Gastrocnemius medialis (tissue), 4 donors: Measurements from ENCODE around the gene STK4. TPM values are rescaled to one million over a fixed set of nuclear protein-coding genes. Genes with fewer than 3 reads are reported as not detected.

ENCODE experiments used
- ATAC-seq, 2 donors: fragments of 150-250 bp; one replicate each; pipeline ENCODE4 v1.9.1; 2016
- DNase-seq, 2 donors: peaks; one replicate each; pipeline ENCODE4 v3.0.0-alpha.2; 2019
- H3K27ac ChIP-seq, 4 donors: fragments of 200-600 bp; sonication (generic); 1 replicate in 1 of 4; 2 replicates in 3 of 4; pipeline ENCODE4 v1.5.1; 2016 to 2018; ENCODE audit warnings: mild to moderate bottlenecking in 2 of 4, moderate library complexity in 1 of 4
- H3K27me3 ChIP-seq, 3 donors: fragments of 200-600 bp; sonication (generic) in 2 of 3; 1 replicate in 1 of 3; 2 replicates in 2 of 3; pipeline versions ENCODE4 v1.5.1 to v1.6.0; 2016 to 2019; ENCODE audit warnings: mild to moderate bottlenecking in 1 of 3, moderate library complexity in 1 of 3
- H3K36me3 ChIP-seq, 2 donors: fragments of 200-600 bp; sonication (generic) in 1 of 2; one replicate each; pipeline ENCODE4 v1.5.1; 2017 to 2018
- H3K4me1 ChIP-seq, 2 donors: fragments of 200-600 bp; sonication (generic) in 1 of 2; one replicate each; pipeline ENCODE4 v1.5.1; 2016 to 2017; ENCODE audit warnings: mild to moderate bottlenecking in 2 of 2
- H3K4me3 ChIP-seq, 4 donors: fragments of 200-600 bp; sonication (generic) in 3 of 4; 1 replicate in 1 of 4; 2 replicates in 3 of 4; pipeline ENCODE4 v1.5.1; 2016 to 2019; ENCODE audit warnings: mild to moderate bottlenecking in 2 of 4
- H3K9me3 ChIP-seq, 3 donors: fragments of 200-600 bp; sonication (generic) in 2 of 3; 1 replicate in 1 of 3; 2 replicates in 2 of 3; pipeline ENCODE4 v1.5.1; 2016 to 2019
- CTCF ChIP-seq, 5 experiments: fragments of 450-650 bp in 3 of 5; fragments of 200-600 bp in 2 of 5; sonication (generic) in 2 of 5; IDR thresholded peaks in 4 of 5; conservative IDR thresholded peaks in 1 of 5; 1 replicate in 4 of 5; 2 replicates in 1 of 5; pipeline ENCODE4 v1.5.1; 2016 to 2019; ENCODE audit warnings: antibody characterized with exemption in 5 of 5, mild to moderate bottlenecking in 3 of 5, moderate library complexity in 3 of 5
- POLR2A ChIP-seq, 2 donors: fragments of 450-650 bp; IDR thresholded peaks; one replicate each; pipeline ENCODE4 v1.6.1; 2017; ENCODE audit warnings: antibody characterized with exemption in 2 of 2, mild to moderate bottlenecking in 2 of 2, moderate library complexity in 2 of 2
- in situ Hi-C, 4 donors: fragments of 200-750 bp; cut with MboI; loops; one replicate each; pipeline versions ENCODE4 v1.15.0 to v1.8.0; 2017; ENCODE audit warnings: low sequenced_read_pairs in 4 of 4
- intact Hi-C: fragments of 100-400 bp; cut with DNase I; formaldehyde crosslinking; loops from one replicate; pipeline ENCODE4 v1.15.1; 2023; ENCODE audit warnings: low total_unique reads
- total RNA-seq, 4 donors: library from RNA; depleted of rRNA; stranded (reverse); fragments of >200 nt; gene quantifications; one replicate each; pipeline versions ENCODE4 v1.1.0 to v1.2.3, GENCODE V29; 2016

The STK4 gene
- total RNA-seq, 4 donors from 2014 or later = 4.5 to 6.4 (median 5.5) TPM

GRCh38 chr20:45056473-45057173, 90.3 kb downstream of the STK4 start:
- Histone ChIP-seq H3K4me3 (no peak overlapping the region), H3K36me3 (no peaks in the 10 kb centered on the region), H3K4me1 (peaks cover 0 to 2% of the 10 kb centered on the region in 2 donors), H3K9me3 (no peaks in the 10 kb centered on the region), H3K27me3 (no peaks in the 10 kb centered on the region), H3K27ac (no peak overlapping the region)
- TF ChIP-seq CTCF (IDR thresholded peaks at IDR 0.05 in 4 of 5, conservative IDR thresholded peaks at IDR 0.05 in 1 of 5) (no peak), POLR2A (IDR thresholded peaks at IDR 0.05) (no peak)
- intact Hi-C loops = no loop called here
- DNase-seq (no peak), ATAC-seq (no peak)
- in situ Hi-C loops = loop anchor here in 1 of 4 donors (25.0 kb wide), 1 partner anchor 94 kb away; the partner anchor contains the start of genes STK4 and TOMM34

- Histone ChIP-seq H3K4me3 (no peak overlapping the region), H3K36me3 (no peaks in the 10 kb centered on the region), H3K27ac (no peak overlapping the region), H3K27me3 (no peaks in the 10 kb centered on the region), H3K4me1 (no peaks in the 10 kb centered on the region), H3K9me3 (no peaks in the 10 kb centered on the region)
- intact Hi-C loops (no loop called here), in situ Hi-C loops (loop anchor here in 1 of 4 donors (25.0 kb wide), 1 partner anchor 96 kb away; the partner anchor contains the start of genes STK4 and TOMM34)
- no peak for TF ChIP-seq POLR2A (IDR thresholded peaks at IDR 0.05)
- no peak for TF ChIP-seq CTCF (IDR thresholded peaks at IDR 0.05 in 4 of 5, conservative IDR thresholded peaks at IDR 0.05 in 1 of 5)
- no peak for DNase-seq
- no peak for ATAC-seq
Measured at GRCh38 chr20:45058168-45058850, 92.0 kb downstream of the STK4 start.

- Histone ChIP-seq H3K27me3 (no peaks in the 10 kb centered on the region), H3K4me1 (no peaks in the 10 kb centered on the region), H3K4me3 (no peak overlapping the region), H3K36me3 (no peaks in the 10 kb centered on the region), H3K9me3 (no peaks in the 10 kb centered on the region), H3K27ac (no peak overlapping the region)
- in situ Hi-C loops (loop anchor here in 1 of 4 donors (25.0 kb wide), 1 partner anchor 97 kb away; the partner anchor contains the start of genes STK4 and TOMM34), intact Hi-C loops (no loop called here)
- TF ChIP-seq POLR2A (IDR thresholded peaks at IDR 0.05) = no peak
- no peak for TF ChIP-seq CTCF (IDR thresholded peaks at IDR 0.05 in 4 of 5, conservative IDR thresholded peaks at IDR 0.05 in 1 of 5)
- ATAC-seq (no peak), DNase-seq (no peak)
Measured at GRCh38 chr20:45059022-45059728, 92.9 kb downstream of the STK4 start.

GRCh38 chr20:45060294-45060693, 94.0 kb downstream of the STK4 start:
- DNase-seq = no peak
- peaks cover 0 to 6% of the 10 kb centered on the region in 2 donors for H3K4me1 ChIP-seq
- H3K4me3 ChIP-seq = no peak overlapping the region
- ATAC-seq = no peak
- no peaks in the 10 kb centered on the region for H3K9me3 ChIP-seq
- TF ChIP-seq POLR2A (IDR thresholded peaks at IDR 0.05) = no peak
- TF ChIP-seq CTCF (IDR thresholded peaks at IDR 0.05 in 4 of 5, conservative IDR thresholded peaks at IDR 0.05 in 1 of 5) = no peak
- H3K27me3 ChIP-seq = no peaks in the 10 kb centered on the region
- intact Hi-C loops = no loop called here
- in situ Hi-C loops = loop anchor here in 1 of 4 donors (25.0 kb wide), 1 partner anchor 98 kb away; the partner anchor contains the start of genes STK4 and TOMM34
- H3K36me3 ChIP-seq = no peaks in the 10 kb centered on the region
- H3K27ac ChIP-seq = no peak overlapping the region
